GM12878 (cell line): ENCODE results near the gene BBX. TPM values are rescaled to one million over a fixed set of nuclear protein-coding genes. Genes with fewer than 3 reads are reported as not detected.

ENCODE experiments used
- ATAC-seq: fragments of 200-7000 bp; cut with Tn5 transposase; 3 replicates; pipeline ENCODE4 v1.9.1; 2020; ENCODE audit warnings: mild to moderate bottlenecking, moderate library complexity
- BruUV-seq: library from RNA; stranded (reverse); fragments of 400-500 nt; replicated peaks from 2 replicates; lab custom pipeline; 2021; lab: Mats Ljungman, UMichigan
- CTCF ChIA-PET: fragments of 300-600 bp; sonication (Branson Sonifier 250); formaldehyde crosslinking; extraction: SDS; loops from one replicate; lab custom pipeline; 2021; ENCODE audit warnings: inconsistent platforms; lab: Yijun Ruan, JAX
- POLR2A ChIA-PET: fragments of 350-600 bp; formaldehyde crosslinking; extraction: SDS; loops from one replicate; lab custom pipeline; 2021; ENCODE audit warnings: inconsistent platforms; lab: Charles Lee
- RAD21 ChIA-PET: fragments of 300-600 bp; sonication (Branson Sonifier 250); formaldehyde crosslinking; loops from one replicate; lab custom pipeline; 2023; ENCODE audit warnings: antibody characterized with exemption; ENCODE audit not compliant: unreplicated experiment; lab: Charles Lee
- SMC1A ChIA-PET: fragments of 300-600 bp; sonication (Branson Sonifier 250); formaldehyde crosslinking; loops from one replicate; lab custom pipeline; 2023; ENCODE audit not compliant: unreplicated experiment, uncharacterized antibody; lab: Charles Lee
- DNase-seq: peaks from one replicate; pipeline ENCODE4 v3.0.0-alpha.2; 2011; ENCODE audit warnings: low read depth, low spot score
- FAIRE-seq: peaks from 3 replicates; lab custom pipeline; 2011; peaks lifted over from hg19 to GRCh38; lab: Jason Lieb, UNC
- H2AFZ ChIP-seq: 2 replicates; pipeline ENCODE4 v1.6.0; 2011; ENCODE audit warnings: low read depth, low read length, control low read depth; ENCODE audit not compliant: control insufficient read depth
- H3K27ac ChIP-seq: 2 replicates; pipeline ENCODE4 v1.5.1; 2011; ENCODE audit warnings: control low read depth; ENCODE audit not compliant: control insufficient read depth, insufficient read depth
- H3K27me3 ChIP-seq, 2 experiments: replicated peaks in 1 of 2; 2 replicates each; pipeline versions ENCODE4 v1.6.0 to v1.6.1; 2011; ENCODE audit warnings: low read length in 1 of 2; ENCODE audit not compliant: control insufficient read depth in 2 of 2, insufficient read depth in 2 of 2
- H3K36me3 ChIP-seq, 2 experiments: 2 replicates each; pipeline ENCODE4 v1.5.1; 2011; ENCODE audit warnings: low read length in 1 of 2; ENCODE audit not compliant: control insufficient read depth in 2 of 2, insufficient read depth in 2 of 2
- H3K4me1 ChIP-seq: 2 replicates; pipeline ENCODE4 v1.6.1; 2011; ENCODE audit warnings: mild to moderate bottlenecking, low read length, moderate library complexity, mixed read lengths; ENCODE audit not compliant: control insufficient read depth, insufficient read depth
- H3K4me2 ChIP-seq: 2 replicates; pipeline ENCODE4 v1.6.0; 2011; ENCODE audit warnings: control low read depth; ENCODE audit not compliant: control insufficient read depth, insufficient read depth
- H3K4me3 ChIP-seq: fragments of 200-600 bp; sonication (generic); 2 replicates; pipeline ENCODE4 v1.5.1; 2016
- H3K79me2 ChIP-seq: 2 replicates; pipeline ENCODE4 v1.6.0; 2011; ENCODE audit warnings: low read length; ENCODE audit not compliant: control insufficient read depth, insufficient read depth
- H3K9ac ChIP-seq: 2 replicates; pipeline ENCODE4 v1.8.0; 2011; ENCODE audit warnings: low read length, control low read depth, mixed read lengths; ENCODE audit not compliant: control insufficient read depth, insufficient read depth
- H3K9me3 ChIP-seq: replicated peaks from 3 replicates; pipeline ENCODE4 v1.5.1; 2011; ENCODE audit warnings: mild to moderate bottlenecking, low read length; ENCODE audit not compliant: control insufficient read depth, insufficient read depth
- H4K20me1 ChIP-seq: 2 replicates; pipeline ENCODE4 v1.6.0; 2011; ENCODE audit not compliant: control insufficient read depth, insufficient read depth
- BACH1 ChIP-seq: fragments of 450-650 bp; IDR thresholded peaks from 2 replicates; pipeline ENCODE4 v1.6.1; 2017; ENCODE audit warnings: mild to moderate bottlenecking, borderline replicate concordance
- BMI1 ChIP-seq: fragments of 450-650 bp; IDR thresholded peaks from 2 replicates; pipeline ENCODE4 v1.6.1; 2016; ENCODE audit warnings: mild to moderate bottlenecking, moderate library complexity, borderline replicate concordance
- EP300 ChIP-seq, 2 experiments: fragments of 150-350 bp in 1 of 2; IDR thresholded peaks; 2 replicates each; pipeline ENCODE4 v1.6.1; 2011 to 2012; ENCODE audit warnings: low read depth in 2 of 2, low read length in 2 of 2, borderline replicate concordance in 1 of 2, improper control_type of control experiment in 1 of 2, inconsistent platforms in 1 of 2; ENCODE audit not compliant: control insufficient read depth in 1 of 2
- ESRRA ChIP-seq: IDR thresholded peaks from 2 replicates; pipeline ENCODE4 v1.6.1; 2012; ENCODE audit warnings: mild to moderate bottlenecking, low read length, improper control_type of control experiment
- MEF2A ChIP-seq: IDR thresholded peaks from 2 replicates; pipeline ENCODE4 v1.6.1; 2011; ENCODE audit warnings: low read depth, mild to moderate bottlenecking, low read length, moderate library complexity; ENCODE audit not compliant: insufficient read depth
- TBL1XR1 ChIP-seq: IDR thresholded peaks from 2 replicates; pipeline ENCODE4 v1.6.1; 2012; ENCODE audit warnings: low read depth, low read length, improper control_type of control experiment
- ZBED1 ChIP-seq: IDR thresholded peaks from 2 replicates; pipeline ENCODE4 v1.6.1; 2016; ENCODE audit warnings: borderline replicate concordance
- WGBS: methylation state at CpG from one replicate; pipeline ENCODE4 v1.1.6; 2016; ENCODE audit warnings: low lambda C conversion rate; ENCODE audit not compliant: insufficient replicate concordance, insufficient coverage; ENCODE audit errors: missing lambda C conversion rate; 5-methylcytosine and 5-hydroxymethylcytosine counted together
- in situ Hi-C: fragments of 300-500 bp; cut with MboI; formaldehyde crosslinking; loops from 9 replicates; pipeline ENCODE4 v1.14.3; 2018; ENCODE audit warnings: mixed read lengths
- intact Hi-C: fragments of 100-400 bp; cut with micrococcal nuclease; formaldehyde crosslinking; loops from one replicate; pipeline ENCODE4 v1.14.2; 2022; ENCODE audit not compliant: unreplicated experiment
- polyA plus RNA-seq, 11 experiments: library from polyadenylated mRNA; depleted of rRNA in 4 of 11; unstranded in 6 of 11; stranded (reverse) in 5 of 11; fragments of >200 nt; fragmentation: Nextera tagmentation in 4 of 11; fragmentation: Illumina TruSeq in 1 of 11; extraction: Ambion mirVana in 4 of 11; extraction: Trizol in 1 of 11; gene quantifications; 1 replicate in 1 of 11; 2 replicates in 10 of 11; pipeline versions ENCODE4 v1.2.1 to v1.2.3, GENCODE V29; 2011 to 2016; ENCODE audit warnings: inconsistent platforms in 2 of 11, missing spikeins in 2 of 11, low read depth in 1 of 11
- total RNA-seq, 4 experiments: library from RNA; depleted of rRNA in 3 of 4; stranded (reverse); fragments of >200 nt in 3 of 4; fragmentation: Illumina TruSeq in 1 of 4; extraction: Trizol in 1 of 4; gene quantifications; 2 replicates each; pipeline versions ENCODE4 v1.2.1 to v1.2.3, GENCODE V29; 2013 to 2021
- TF ChIP-seq, protein P1 (sequence below): IDR thresholded peaks from 2 replicates; pipeline ENCODE4 v1.6.1; 2012; ENCODE audit warnings: low read depth, low read length, improper control_type of control experiment
- TF ChIP-seq, protein P2 (sequence below): fragments of 150-350 bp; IDR thresholded peaks from 2 replicates; pipeline ENCODE4 v1.6.1; 2016; ENCODE audit warnings: low read depth, low read length

Gene BBX
- total and polyA plus RNA-seq, 10 of the 15 experiments (the other 5 are each of a cell fraction or from before 2014, with no cell fraction given) = 13.3 to 38.5 (median 32.0) TPM

DNA sequence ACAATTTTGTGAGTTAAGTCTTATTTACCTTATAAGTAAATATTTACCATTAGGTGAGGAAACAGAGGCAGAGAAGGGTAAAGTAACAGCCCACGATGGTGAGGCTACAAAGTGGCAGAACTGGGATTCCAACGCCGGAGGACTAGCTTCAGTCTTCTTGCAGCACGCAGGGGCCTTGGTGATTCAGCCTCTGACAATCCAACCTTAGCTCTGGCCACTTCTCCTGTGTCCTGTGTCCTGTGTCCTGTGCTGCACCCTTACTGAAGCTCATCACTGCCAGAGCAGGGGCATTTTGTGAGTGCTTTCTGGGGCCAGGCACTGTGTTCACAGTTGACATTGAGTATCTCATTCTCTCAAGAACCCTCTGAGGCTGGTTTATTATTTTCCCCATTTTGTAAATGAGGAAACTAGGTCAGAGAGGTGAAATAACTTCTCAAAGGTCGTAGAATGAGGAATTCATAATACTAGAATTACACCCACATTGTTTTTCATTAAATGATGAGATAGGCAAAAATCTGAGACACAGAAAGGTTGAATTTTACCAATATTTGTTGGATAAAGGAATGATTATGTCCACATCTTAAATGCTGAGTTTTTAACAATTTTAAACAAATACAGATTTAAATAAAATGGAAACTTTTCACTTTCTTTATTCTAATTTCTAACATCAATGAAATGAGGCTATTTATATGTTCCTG, 215.9 kb downstream of the BBX start:
- ATAC-seq (no peak), FAIRE-seq (no peak), DNase-seq (no peak)
- no TSS peak for BruUV-seq
- POLR2A ChIA-PET = no interaction called here
- peaks cover 0 to 3% of the 10 kb centered on the region in 2 experiments; a peak in 1 of 4 replicates for H3K36me3 ChIP-seq
- TF ChIP-seq ESRRA (no peak), MEF2A (no peak), BACH1 (no peak), BMI1 (no peak)
- H3K27me3 ChIP-seq = no peaks in the 10 kb centered on the region
- no peak overlapping the region for H2AFZ ChIP-seq
- CTCF ChIA-PET = interaction anchor here (0.8 to 7.5 kb wide), 10 partner anchors 9 to 162 kb away, joined by 3 to 88 read pairs (median 16); no protein-coding TSS in a partner anchor
- H4K20me1 ChIP-seq = no peaks in the 10 kb centered on the region
- no peak overlapping the region for H3K4me2 ChIP-seq
- H3K4me3 ChIP-seq = no peak overlapping the region
- intact Hi-C loops (no loop called here), in situ Hi-C loops (loop anchor here (10.0 kb wide), 1 partner anchor 164 kb away; no protein-coding TSS in a partner anchor)
- H3K79me2 ChIP-seq = no peaks in the 10 kb centered on the region
- no peak overlapping the region for H3K27ac ChIP-seq
- RAD21 ChIA-PET = interaction anchor here (0.6 to 5.5 kb wide), 6 partner anchors 61 to 432 kb away, joined by 3 to 25 read pairs (median 5); no protein-coding TSS in a partner anchor
- WGBS = 95% methylated on average over 5 of the region's 5 CpGs
- no peaks in the 10 kb centered on the region for H3K4me1 ChIP-seq
- no peak overlapping the region for H3K9ac ChIP-seq
- H3K9me3 ChIP-seq = no peaks in the 10 kb centered on the region
- SMC1A ChIA-PET = interaction anchor here (0.7 to 8.0 kb wide), 9 partner anchors 9 to 178 kb away, joined by 3 to 62 read pairs (median 4); no protein-coding TSS in a partner anchor

DNA sequence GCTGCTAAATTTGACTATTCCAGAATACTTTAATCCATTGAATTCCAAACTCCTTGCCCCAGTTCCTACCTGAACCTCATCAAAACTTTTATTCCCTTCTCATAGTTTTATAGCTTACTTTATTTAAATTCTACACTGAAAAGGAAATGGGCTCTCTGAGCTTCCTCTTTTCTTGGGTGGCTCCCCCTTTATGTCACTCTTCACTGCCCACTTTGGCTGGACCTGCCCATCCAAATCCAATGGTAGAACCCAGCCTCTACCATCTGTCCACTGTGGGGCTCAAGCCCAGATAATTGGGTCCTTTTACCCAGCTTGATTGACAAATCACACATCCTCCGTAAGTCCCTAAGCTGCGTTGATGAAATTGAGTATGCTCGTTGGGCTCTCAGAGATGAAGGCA, 216.5 kb downstream of the BBX start:
- BruUV-seq = no TSS peak
- in situ Hi-C loops = loop anchor here (10.0 kb wide), 1 partner anchor 164 kb away; no protein-coding TSS in a partner anchor
- CTCF ChIA-PET = interaction anchor here (0.8 to 7.5 kb wide), 10 partner anchors 10 to 164 kb away, joined by 3 to 88 read pairs (median 15); no protein-coding TSS in a partner anchor
- ATAC-seq = 0 out of 3 replicates have a peak, but pooled peaks have one; percentile 35
- H3K27me3 ChIP-seq = no peaks in the 10 kb centered on the region
- no peak overlapping the region for H3K4me2 ChIP-seq
- POLR2A ChIA-PET = no interaction called here
- no peaks in the 10 kb centered on the region for H3K36me3 ChIP-seq
- no peaks in the 10 kb centered on the region for H4K20me1 ChIP-seq
- H3K27ac ChIP-seq = no peak overlapping the region
- no peak overlapping the region for H3K4me3 ChIP-seq
- H3K79me2 ChIP-seq = no peaks in the 10 kb centered on the region
- H3K9ac ChIP-seq = no peak overlapping the region
- FAIRE-seq = no peak
- WGBS = 67% methylated on average over 3 of the region's 3 CpGs
- RAD21 ChIA-PET = interaction anchor here (0.8 to 5.5 kb wide), 5 partner anchors 61 to 165 kb away, joined by 3 to 25 read pairs (median 6); no protein-coding TSS in a partner anchor
- H2AFZ ChIP-seq = no peak overlapping the region
- DNase-seq = no peak
- no peaks in the 10 kb centered on the region for H3K4me1 ChIP-seq
- intact Hi-C loops = no loop called here
- no peaks in the 10 kb centered on the region for H3K9me3 ChIP-seq
- SMC1A ChIA-PET = interaction anchor here (0.7 to 8.0 kb wide), 9 partner anchors 9 to 179 kb away, joined by 3 to 62 read pairs (median 4); no protein-coding TSS in a partner anchor
- TF ChIP-seq, protein P1, sequence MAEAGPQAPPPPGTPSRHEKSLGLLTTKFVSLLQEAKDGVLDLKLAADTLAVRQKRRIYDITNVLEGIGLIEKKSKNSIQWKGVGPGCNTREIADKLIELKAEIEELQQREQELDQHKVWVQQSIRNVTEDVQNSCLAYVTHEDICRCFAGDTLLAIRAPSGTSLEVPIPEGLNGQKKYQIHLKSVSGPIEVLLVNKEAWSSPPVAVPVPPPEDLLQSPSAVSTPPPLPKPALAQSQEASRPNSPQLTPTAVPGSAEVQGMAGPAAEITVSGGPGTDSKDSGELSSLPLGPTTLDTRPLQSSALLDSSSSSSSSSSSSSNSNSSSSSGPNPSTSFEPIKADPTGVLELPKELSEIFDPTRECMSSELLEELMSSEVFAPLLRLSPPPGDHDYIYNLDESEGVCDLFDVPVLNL = no peak
- TF ChIP-seq EP300 (IDR thresholded peaks at IDR 0.05; ENCODE audit: borderline replicate concordance in 1 of 2, control insufficient read depth in 1 of 2, low read depth in 2 of 2, low read length in 2 of 2) (no peak), TBL1XR1 (no peak), ZBED1 (no peak)
- TF ChIP-seq, protein P2, sequence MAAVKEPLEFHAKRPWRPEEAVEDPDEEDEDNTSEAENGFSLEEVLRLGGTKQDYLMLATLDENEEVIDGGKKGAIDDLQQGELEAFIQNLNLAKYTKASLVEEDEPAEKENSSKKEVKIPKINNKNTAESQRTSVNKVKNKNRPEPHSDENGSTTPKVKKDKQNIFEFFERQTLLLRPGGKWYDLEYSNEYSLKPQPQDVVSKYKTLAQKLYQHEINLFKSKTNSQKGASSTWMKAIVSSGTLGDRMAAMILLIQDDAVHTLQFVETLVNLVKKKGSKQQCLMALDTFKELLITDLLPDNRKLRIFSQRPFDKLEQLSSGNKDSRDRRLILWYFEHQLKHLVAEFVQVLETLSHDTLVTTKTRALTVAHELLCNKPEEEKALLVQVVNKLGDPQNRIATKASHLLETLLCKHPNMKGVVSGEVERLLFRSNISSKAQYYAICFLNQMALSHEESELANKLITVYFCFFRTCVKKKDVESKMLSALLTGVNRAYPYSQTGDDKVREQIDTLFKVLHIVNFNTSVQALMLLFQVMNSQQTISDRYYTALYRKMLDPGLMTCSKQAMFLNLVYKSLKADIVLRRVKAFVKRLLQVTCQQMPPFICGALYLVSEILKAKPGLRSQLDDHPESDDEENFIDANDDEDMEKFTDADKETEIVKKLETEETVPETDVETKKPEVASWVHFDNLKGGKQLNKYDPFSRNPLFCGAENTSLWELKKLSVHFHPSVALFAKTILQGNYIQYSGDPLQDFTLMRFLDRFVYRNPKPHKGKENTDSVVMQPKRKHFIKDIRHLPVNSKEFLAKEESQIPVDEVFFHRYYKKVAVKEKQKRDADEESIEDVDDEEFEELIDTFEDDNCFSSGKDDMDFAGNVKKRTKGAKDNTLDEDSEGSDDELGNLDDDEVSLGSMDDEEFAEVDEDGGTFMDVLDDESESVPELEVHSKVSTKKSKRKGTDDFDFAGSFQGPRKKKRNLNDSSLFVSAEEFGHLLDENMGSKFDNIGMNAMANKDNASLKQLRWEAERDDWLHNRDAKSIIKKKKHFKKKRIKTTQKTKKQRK = no peak
